Progenitor cell of endocrine pancreas (in vitro differentiated cells): ENCODE data around the gene GDPD5. TPM values are rescaled to one million over a fixed set of nuclear protein-coding genes. Genes with fewer than 3 reads are reported as not detected.

Experiments
- DNase-seq: peaks from one replicate; pipeline ENCODE4 v3.0.0; 2021; ENCODE audit warnings: low spot score; ENCODE audit not compliant: unreplicated experiment
- H3K27ac Mint-ChIP-seq: 2 replicates; pipeline ENCODE4 v1.8.0; 2021; ENCODE audit warnings: mild to moderate bottlenecking, moderate library complexity, mixed read lengths
- H3K27me3 Mint-ChIP-seq: 2 replicates; pipeline ENCODE4 v1.8.0; 2021; ENCODE audit warnings: mixed read lengths
- H3K36me3 Mint-ChIP-seq: 2 replicates; pipeline ENCODE4 v1.8.0; 2022; ENCODE audit warnings: mixed read lengths; ENCODE audit not compliant: insufficient read depth
- H3K4me1 Mint-ChIP-seq: 2 replicates; pipeline ENCODE4 v1.8.0; 2021; ENCODE audit warnings: low read depth, mixed read lengths
- H3K4me3 Mint-ChIP-seq: 2 replicates; pipeline ENCODE4 v1.8.0; 2021; ENCODE audit warnings: low read depth, mild to moderate bottlenecking, moderate library complexity, mixed read lengths
- H3K9me3 Mint-ChIP-seq: 2 replicates; pipeline ENCODE4 v1.8.0; 2021; ENCODE audit warnings: low read depth, mixed read lengths
- total RNA-seq: library from RNA; stranded (reverse); gene quantifications from 2 replicates; pipeline ENCODE4 v1.2.1, GENCODE V29; 2021
- TF ChIP-seq, protein P1 (sequence below): fragments of 200-600 bp; sonication (generic); IDR thresholded peaks from one replicate; pipeline ENCODE4 v1.5.0; 2021; ENCODE audit warnings: antibody characterized with exemption, mild to moderate bottlenecking; ENCODE audit not compliant: unreplicated experiment

Gene GDPD5
- total RNA-seq, 1 donor from 2014 or later, result 32.4 TPM

DNA sequence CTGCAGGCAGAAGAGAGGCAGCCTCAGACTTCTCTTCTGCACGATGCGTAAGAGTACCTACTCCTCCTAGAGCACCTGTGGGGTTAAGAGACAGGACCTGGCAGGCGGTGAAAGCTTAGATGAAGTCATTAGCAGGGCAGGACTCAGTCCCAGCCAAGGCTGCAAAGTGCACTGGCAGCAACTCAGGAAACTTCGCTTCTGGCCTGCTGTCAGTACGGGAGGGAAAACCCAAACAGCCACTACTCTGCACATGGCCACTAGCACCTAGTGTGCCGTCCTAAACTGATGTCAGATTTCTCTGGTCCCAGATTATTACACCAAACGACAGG is 84.0 kb downstream of the GDPD5 start:
- Mint-ChIP-seq H3K27me3 (peaks cover 22% of the 10 kb centered on the region), H3K36me3 (no peaks in the 10 kb centered on the region), H3K4me1 (no peaks in the 10 kb centered on the region), H3K4me3 (no peak overlapping the region), H3K9me3 (no peaks in the 10 kb centered on the region), H3K27ac (no peak overlapping the region)
- DNase-seq, result no peak
- TF ChIP-seq, protein P1, sequence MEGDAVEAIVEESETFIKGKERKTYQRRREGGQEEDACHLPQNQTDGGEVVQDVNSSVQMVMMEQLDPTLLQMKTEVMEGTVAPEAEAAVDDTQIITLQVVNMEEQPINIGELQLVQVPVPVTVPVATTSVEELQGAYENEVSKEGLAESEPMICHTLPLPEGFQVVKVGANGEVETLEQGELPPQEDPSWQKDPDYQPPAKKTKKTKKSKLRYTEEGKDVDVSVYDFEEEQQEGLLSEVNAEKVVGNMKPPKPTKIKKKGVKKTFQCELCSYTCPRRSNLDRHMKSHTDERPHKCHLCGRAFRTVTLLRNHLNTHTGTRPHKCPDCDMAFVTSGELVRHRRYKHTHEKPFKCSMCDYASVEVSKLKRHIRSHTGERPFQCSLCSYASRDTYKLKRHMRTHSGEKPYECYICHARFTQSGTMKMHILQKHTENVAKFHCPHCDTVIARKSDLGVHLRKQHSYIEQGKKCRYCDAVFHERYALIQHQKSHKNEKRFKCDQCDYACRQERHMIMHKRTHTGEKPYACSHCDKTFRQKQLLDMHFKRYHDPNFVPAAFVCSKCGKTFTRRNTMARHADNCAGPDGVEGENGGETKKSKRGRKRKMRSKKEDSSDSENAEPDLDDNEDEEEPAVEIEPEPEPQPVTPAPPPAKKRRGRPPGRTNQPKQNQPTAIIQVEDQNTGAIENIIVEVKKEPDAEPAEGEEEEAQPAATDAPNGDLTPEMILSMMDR, result no peak

DNA sequence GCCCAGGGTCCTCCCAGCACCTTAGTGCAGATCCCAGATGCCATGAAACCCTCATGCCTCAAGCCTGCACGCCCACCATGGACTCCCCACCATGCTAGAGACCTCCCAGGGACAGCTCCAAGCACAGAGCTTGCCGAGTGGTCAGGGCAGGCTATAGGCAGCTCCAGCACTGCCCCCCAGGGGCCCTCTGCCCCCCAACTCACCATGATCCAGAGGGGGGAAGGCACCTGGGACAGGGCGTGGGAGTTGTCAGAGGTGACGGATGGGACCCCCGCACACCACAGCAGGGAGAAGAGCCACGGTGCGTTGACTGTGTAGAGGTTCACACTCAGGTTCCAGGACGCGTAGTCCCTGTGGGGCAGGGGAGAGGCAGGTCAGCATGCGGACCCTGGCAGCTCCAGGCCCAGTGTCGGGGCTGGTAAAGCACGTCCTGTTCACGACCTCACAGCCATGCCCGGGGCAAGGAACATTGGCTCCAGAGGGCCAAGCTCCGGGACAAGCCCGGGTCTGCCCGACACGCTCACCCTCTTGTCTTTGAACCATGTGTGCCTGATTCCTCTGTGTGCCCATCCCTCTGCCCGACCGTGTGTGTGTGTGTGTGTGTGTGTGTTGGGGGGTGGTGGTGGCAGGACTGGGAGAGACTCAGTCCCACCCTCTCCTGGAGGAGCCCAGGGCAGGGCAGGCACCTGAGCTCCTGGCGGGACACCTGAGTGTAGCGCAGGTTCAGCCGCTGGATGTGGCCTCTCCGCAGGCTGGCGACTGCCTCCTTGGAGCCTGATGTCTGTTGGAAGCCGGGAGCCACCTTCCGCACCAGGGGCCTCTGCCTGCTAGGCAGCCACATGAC is 84.6 kb downstream of the GDPD5 start:
- TF ChIP-seq, protein P1, result no peak
- Mint-ChIP-seq H3K27ac (no peak overlapping the region), H3K27me3 (peaks cover 18% of the 10 kb centered on the region)

GRCh38 chr11:75439495-75440120 is 86.1 kb downstream of the GDPD5 start:
- no peak for DNase-seq
- Mint-ChIP-seq H3K4me3 (no peak overlapping the region), H3K36me3 (no peaks in the 10 kb centered on the region), H3K9me3 (no peaks in the 10 kb centered on the region), H3K4me1 (no peaks in the 10 kb centered on the region), H3K27me3 (peaks cover 19% of the 10 kb centered on the region), H3K27ac (no peak overlapping the region)
- TF ChIP-seq, protein P1, result no peak

More for the DNA sequence above, 84.6 kb downstream of the GDPD5 start:
- Mint-ChIP-seq H3K4me1 (no peaks in the 10 kb centered on the region), H3K9me3 (no peaks in the 10 kb centered on the region), H3K36me3 (no peaks in the 10 kb centered on the region), H3K4me3 (no peak overlapping the region)
- no peak for DNase-seq

- no peaks in the 10 kb centered on the region for H3K36me3 Mint-ChIP-seq
- no peak overlapping the region for H3K4me3 Mint-ChIP-seq
- H3K4me1 Mint-ChIP-seq, result no peaks in the 10 kb centered on the region
- H3K27me3 Mint-ChIP-seq, result peaks cover 20% of the 10 kb centered on the region
- no peak overlapping the region for H3K27ac Mint-ChIP-seq
- H3K9me3 Mint-ChIP-seq, result no peaks in the 10 kb centered on the region
- no peak for DNase-seq
- TF ChIP-seq, protein P1, result no peak
Measured at GRCh38 chr11:75439026-75439425, 86.7 kb downstream of the GDPD5 start.

- TF ChIP-seq, protein P1, result no peak
- no peak overlapping the region for H3K27ac Mint-ChIP-seq
- H3K36me3 Mint-ChIP-seq, result no peaks in the 10 kb centered on the region
- H3K4me3 Mint-ChIP-seq, result no peak overlapping the region
- no peaks in the 10 kb centered on the region for H3K4me1 Mint-ChIP-seq
- H3K9me3 Mint-ChIP-seq, result no peaks in the 10 kb centered on the region
- H3K27me3 Mint-ChIP-seq, result peaks cover 26% of the 10 kb centered on the region
- DNase-seq, result no peak
Measured at GRCh38 chr11:75437966-75438659, 87.6 kb downstream of the GDPD5 start.
